HG03095 (cell line): ENCODE measurements around the gene PCCA.
"Not testable (repeated sequence)": the region's sequence is repeated elsewhere in the genome, so short reads cannot be mapped to it uniquely, and the experiment has no call there.

ENCODE experiments used
- ATAC-seq: cut with Tn5 transposase; IDR thresholded peaks from one replicate; pipeline ENCODE4 v1.9.1; 2021; ENCODE audit warnings: moderate library complexity; ENCODE audit not compliant: unreplicated experiment

Gene PCCA

GRCh38 chr13:100139817-100140216 lies 50.9 kb downstream of the PCCA start:
- no peak for ATAC-seq

- ATAC-seq: no peak
These were observed 51.5 kb downstream of the PCCA start for GRCh38 chr13:100140441-100140840.

- not testable (repeated sequence) for ATAC-seq
These were observed 52.6 kb downstream of the PCCA start for GRCh38 chr13:100141461-100141961.

- no peak for ATAC-seq
These were observed 57.6 kb downstream of the PCCA start for GRCh38 chr13:100146534-100146933.

GRCh38 chr13:100147825-100148224 lies 58.9 kb downstream of the PCCA start:
- no peak for ATAC-seq

- ATAC-seq: no peak
These were observed 59.5 kb downstream of the PCCA start for GRCh38 chr13:100148422-100148821.

GRCh38 chr13:100149389-100149788 lies 60.5 kb downstream of the PCCA start:
- no peak for ATAC-seq

- not testable (repeated sequence) for ATAC-seq
These were observed 61.8 kb downstream of the PCCA start for GRCh38 chr13:100150711-100151110.

GRCh38 chr13:100154842-100155416 lies 66.0 kb downstream of the PCCA start:
- no peak for ATAC-seq

- ATAC-seq: no peak
These were observed 67.9 kb downstream of the PCCA start for GRCh38 chr13:100156788-100157187.

GRCh38 chr13:100158569-100158968 lies 69.7 kb downstream of the PCCA start:
- no peak for ATAC-seq

GRCh38 chr13:100159584-100159983 lies 70.7 kb downstream of the PCCA start:
- no peak for ATAC-seq

GRCh38 chr13:100160450-100160849 lies 71.6 kb downstream of the PCCA start:
- ATAC-seq: no peak

- ATAC-seq: no peak
These were observed 74.5 kb downstream of the PCCA start for GRCh38 chr13:100163375-100163774.

GRCh38 chr13:100173203-100173602 lies 84.3 kb downstream of the PCCA start:
- ATAC-seq: no peak

GRCh38 chr13:100174455-100174854 lies 85.6 kb downstream of the PCCA start:
- not testable (repeated sequence) for ATAC-seq

- ATAC-seq: no peak
These were observed 86.3 kb downstream of the PCCA start for GRCh38 chr13:100175078-100175802.

- no peak for ATAC-seq
These were observed 86.9 kb downstream of the PCCA start for GRCh38 chr13:100175803-100176182.

GRCh38 chr13:100176801-100177400 lies 88.0 kb downstream of the PCCA start:
- ATAC-seq: no peak

GRCh38 chr13:100178309-100178708 lies 89.4 kb downstream of the PCCA start:
- ATAC-seq: no peak

GRCh38 chr13:100179276-100179675 lies 90.4 kb downstream of the PCCA start:
- no peak for ATAC-seq

GRCh38 chr13:100182900-100183490 lies 94.1 kb downstream of the PCCA start:
- no peak for ATAC-seq
